ENCODE results near the gene RTP5. TPM values are rescaled to one million over a fixed set of nuclear protein-coding genes. Genes with fewer than 3 reads are reported as not detected.

The RTP5 gene
- total RNA-seq, result not detected in 2 replicates

GRCh38 chr2:241869087-241869961 is at the start of gene RTP5:
TSS of gene RTP5 (plus strand) at chr2:241869729. CDS start at chr2:241869757, 28 bp downstream.

GRCh38 chr2:241858206-241859016 is 11.1 kb upstream of the RTP5 start, which contains the start of gene PDCD1:
TSS of gene PDCD1 (minus strand) at chr2:241858894. CDS start at chr2:241858838, 56 bp downstream.

Other genes starting within 250 kb of the RTP5 start
- 49.8 and 62.0 TPM in 2 replicates for gene THAP4, start 232.6 kb upstream of the RTP5 start, total RNA-seq
- 64.5 and 66.7 TPM in 2 replicates for gene ATG4B, start 232.0 kb upstream of the RTP5 start, total RNA-seq
- gene DTYMK, start 182.9 kb upstream of the RTP5 start, total RNA-seq, result 139 and 142 TPM in 2 replicates
- gene ING5, start 167.7 kb upstream of the RTP5 start, total RNA-seq, result 20.2 and 22.0 TPM in 2 replicates
- 10.3 and 11.0 TPM in 2 replicates for gene D2HGDH, start 135.1 kb upstream of the RTP5 start, total RNA-seq
- not detected in 2 replicates for gene GAL3ST2, start 92.9 kb upstream of the RTP5 start, total RNA-seq
- gene NEU4, start 60.5 kb upstream of the RTP5 start, total RNA-seq, result not detected in 2 replicates
- gene PDCD1, start 10.8 kb upstream of the RTP5 start, total RNA-seq, result not detected in 2 replicates

Measured in bronchus fibroblast of lung (primary cell).